Mesothelial cell of epicardium (in vitro differentiated cells): Measurements from ENCODE around the gene LBP. TPM values are rescaled to one million over a fixed set of nuclear protein-coding genes. Genes with fewer than 3 reads are reported as not detected.
"Not testable (repeated sequence)": the region's sequence is repeated elsewhere in the genome, so short reads cannot be mapped to it uniquely, and the experiment has no call there.

Experiments used
- DNase-seq, 2 experiments: peaks; one replicate each; pipeline ENCODE4 v3.0.0; 2021; ENCODE audit warnings: low spot score in 2 of 2; ENCODE audit not compliant: unreplicated experiment in 2 of 2
- H3K27ac Mint-ChIP-seq: 2 replicates; pipeline ENCODE4 v1.8.0; 2021; ENCODE audit warnings: mixed read lengths
- H3K27me3 Mint-ChIP-seq: 2 replicates; pipeline ENCODE4 v1.8.0; 2021; ENCODE audit warnings: low read depth, mixed read lengths
- H3K36me3 Mint-ChIP-seq: 2 replicates; pipeline ENCODE4 v1.8.0; 2021; ENCODE audit warnings: mixed read lengths
- H3K4me1 Mint-ChIP-seq: 2 replicates; pipeline ENCODE4 v1.8.0; 2021; ENCODE audit warnings: mixed read lengths
- H3K4me3 Mint-ChIP-seq: 2 replicates; pipeline ENCODE4 v1.8.0; 2021; ENCODE audit warnings: mild to moderate bottlenecking, moderate library complexity, mixed read lengths
- H3K9me3 Mint-ChIP-seq: 2 replicates; pipeline ENCODE4 v1.8.0; 2021; ENCODE audit warnings: mixed read lengths
- CTCF ChIP-seq: fragments of 200-600 bp; sonication (generic); IDR thresholded peaks from one replicate; pipeline ENCODE4 v1.5.0; 2021; ENCODE audit warnings: antibody characterized with exemption; ENCODE audit not compliant: unreplicated experiment
- total RNA-seq: library from RNA; stranded (reverse); gene quantifications from 3 replicates; pipeline ENCODE4 v1.2.1, GENCODE V29; 2021

Gene LBP
- total RNA-seq, 1 donor from 2014 or later: not detected

- peaks cover 26% of the 10 kb centered on the region for H3K27me3 Mint-ChIP-seq
- no peaks in the 10 kb centered on the region for H3K36me3 Mint-ChIP-seq
- H3K9me3 Mint-ChIP-seq: peaks cover 15% of the 10 kb centered on the region
- H3K4me3 Mint-ChIP-seq: no peak overlapping the region
- TF ChIP-seq CTCF: no peak
- H3K27ac Mint-ChIP-seq: no peak overlapping the region
- no peaks in the 10 kb centered on the region for H3K4me1 Mint-ChIP-seq
- no peak for DNase-seq
These were observed 40.6 kb downstream of the LBP start for GRCh38 chr20:38386851-38387250.

- Mint-ChIP-seq H3K4me3 (no peak overlapping the region), H3K27ac (no peak overlapping the region), H3K9me3 (peaks cover 15% of the 10 kb centered on the region), H3K36me3 (no peaks in the 10 kb centered on the region), H3K27me3 (peaks cover 21% of the 10 kb centered on the region), H3K4me1 (no peaks in the 10 kb centered on the region)
- TF ChIP-seq CTCF: no peak
- DNase-seq: no peak
These were observed 41.7 kb downstream of the LBP start for GRCh38 chr20:38387953-38388352.

GRCh38 chr20:38392356-38392755, 46.1 kb downstream of the LBP start:
- peaks cover 11% of the 10 kb centered on the region for H3K27me3 Mint-ChIP-seq
- no peaks in the 10 kb centered on the region for H3K36me3 Mint-ChIP-seq
- no peak for DNase-seq
- peaks cover 15% of the 10 kb centered on the region for H3K9me3 Mint-ChIP-seq
- H3K4me3 Mint-ChIP-seq: no peak overlapping the region
- no peak for TF ChIP-seq CTCF
- no peaks in the 10 kb centered on the region for H3K4me1 Mint-ChIP-seq
- no peak overlapping the region for H3K27ac Mint-ChIP-seq

DNA sequence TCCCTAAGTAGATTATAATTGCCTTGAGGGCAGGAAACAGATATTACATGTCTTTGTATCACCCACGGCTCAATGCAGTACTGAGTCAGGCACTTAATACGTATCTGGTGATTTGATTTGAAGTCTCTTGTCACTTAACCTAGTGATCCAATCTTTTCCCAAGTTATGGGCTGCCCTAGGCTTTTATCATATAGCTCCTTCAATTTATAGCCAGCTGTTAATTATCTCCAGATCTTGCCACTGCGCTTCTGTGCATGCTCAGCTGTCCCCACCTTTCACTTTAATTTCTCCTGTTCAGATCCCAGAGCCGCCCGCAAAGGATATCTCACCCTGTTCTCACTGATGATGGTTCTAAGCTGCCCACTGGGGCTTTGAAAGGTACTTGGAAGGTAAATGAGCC, 47.0 kb downstream of the LBP start:
- peaks cover 11% of the 10 kb centered on the region for H3K27me3 Mint-ChIP-seq
- no peak overlapping the region for H3K27ac Mint-ChIP-seq
- peaks cover 15% of the 10 kb centered on the region for H3K9me3 Mint-ChIP-seq
- TF ChIP-seq CTCF: no peak
- no peaks in the 10 kb centered on the region for H3K4me1 Mint-ChIP-seq
- H3K36me3 Mint-ChIP-seq: no peaks in the 10 kb centered on the region
- no peak overlapping the region for H3K4me3 Mint-ChIP-seq
- DNase-seq: no peak

- H3K27me3 Mint-ChIP-seq: peaks cover 5% of the 10 kb centered on the region
- no peak for DNase-seq
- H3K9me3 Mint-ChIP-seq: peaks cover 7% of the 10 kb centered on the region
- H3K27ac Mint-ChIP-seq: no peak overlapping the region
- no peak overlapping the region for H3K4me3 Mint-ChIP-seq
- no peaks in the 10 kb centered on the region for H3K36me3 Mint-ChIP-seq
- no peak for TF ChIP-seq CTCF
- H3K4me1 Mint-ChIP-seq: no peaks in the 10 kb centered on the region
These were observed 48.9 kb downstream of the LBP start for GRCh38 chr20:38395165-38395564.

DNA sequence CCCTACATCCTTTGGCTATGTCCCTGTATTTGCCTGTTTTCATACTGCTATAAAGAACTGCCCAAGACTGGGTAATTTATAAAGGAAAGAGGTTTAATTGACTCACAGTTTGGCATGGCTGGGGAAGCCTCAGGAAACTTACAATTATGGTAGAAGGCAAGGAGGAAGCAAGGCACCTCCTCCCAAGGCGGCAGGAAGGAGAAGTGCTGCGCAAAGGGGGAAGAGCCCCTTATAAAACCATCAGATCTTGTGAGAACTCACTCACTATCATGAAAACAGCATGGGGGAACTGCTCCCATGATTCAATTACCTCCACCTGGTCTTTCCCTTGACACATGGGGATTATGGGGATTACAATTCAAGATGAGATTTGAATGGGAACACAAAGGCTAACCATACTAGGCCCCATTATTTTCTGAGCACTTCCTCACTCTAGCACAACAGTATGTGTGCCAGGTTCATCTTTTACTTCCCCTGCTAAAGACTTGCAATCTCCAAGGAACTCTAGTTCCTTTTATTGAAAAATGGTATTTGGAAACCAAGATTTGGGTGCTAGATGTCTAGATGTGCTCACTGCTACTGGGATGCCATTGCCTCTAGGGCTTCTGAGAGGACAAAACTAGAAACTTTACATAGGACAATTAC, 49.6 kb downstream of the LBP start:
- H3K4me1 Mint-ChIP-seq, H3K27ac Mint-ChIP-seq, H3K36me3 Mint-ChIP-seq, H3K27me3 Mint-ChIP-seq, H3K4me3 Mint-ChIP-seq, H3K9me3 Mint-ChIP-seq, DNase-seq: not testable (repeated sequence)
